GM19463 (cell line): ENCODE results near the gene SURF1.
"Not testable (repeated sequence)": the region's sequence is repeated elsewhere in the genome, so short reads cannot be mapped to it uniquely, and the experiment has no call there.

ENCODE experiments used
- ATAC-seq: cut with Tn5 transposase; IDR thresholded peaks from one replicate; pipeline ENCODE4 v1.9.1; 2021; ENCODE audit warnings: mild to moderate bottlenecking, moderate library complexity; ENCODE audit not compliant: unreplicated experiment

The SURF1 gene

DNA sequence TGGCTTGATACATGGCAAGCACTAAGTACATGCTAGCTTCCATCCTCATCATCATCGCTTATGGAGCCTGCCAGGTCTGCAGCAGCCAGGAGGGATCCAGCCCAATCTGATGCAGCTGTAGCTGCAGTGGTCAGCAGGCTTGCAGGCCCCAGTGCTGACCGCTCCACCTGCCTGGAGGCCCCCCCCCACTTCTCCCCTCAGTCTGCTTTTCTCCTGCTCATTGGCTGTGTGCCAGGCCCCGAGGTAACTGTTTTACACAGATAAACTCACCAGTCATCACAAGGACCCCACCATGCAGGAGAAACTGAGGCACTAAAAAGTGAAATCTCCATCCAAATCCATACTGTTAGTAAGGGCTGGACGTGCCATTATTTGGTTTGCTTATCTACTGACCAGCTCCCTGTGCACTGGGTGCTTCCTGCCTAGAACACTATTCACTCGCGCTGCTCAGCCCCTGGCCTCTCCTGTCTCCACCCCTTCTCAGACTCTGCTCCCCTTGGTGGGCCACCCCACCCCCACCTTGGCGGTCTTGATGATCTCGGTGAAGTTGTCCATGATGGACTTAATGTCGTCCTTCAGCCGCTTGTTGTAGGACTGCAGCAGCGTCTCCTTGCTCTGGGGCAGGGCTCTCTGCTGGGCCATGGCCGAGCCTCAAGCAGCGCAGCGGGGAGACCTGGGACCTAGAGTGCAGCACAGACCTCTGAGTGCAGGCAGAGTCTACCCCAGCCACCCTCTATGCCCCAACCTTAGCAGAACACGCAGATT, 10.1 kb downstream of the SURF1 start:
- ATAC-seq, result no peak

DNA sequence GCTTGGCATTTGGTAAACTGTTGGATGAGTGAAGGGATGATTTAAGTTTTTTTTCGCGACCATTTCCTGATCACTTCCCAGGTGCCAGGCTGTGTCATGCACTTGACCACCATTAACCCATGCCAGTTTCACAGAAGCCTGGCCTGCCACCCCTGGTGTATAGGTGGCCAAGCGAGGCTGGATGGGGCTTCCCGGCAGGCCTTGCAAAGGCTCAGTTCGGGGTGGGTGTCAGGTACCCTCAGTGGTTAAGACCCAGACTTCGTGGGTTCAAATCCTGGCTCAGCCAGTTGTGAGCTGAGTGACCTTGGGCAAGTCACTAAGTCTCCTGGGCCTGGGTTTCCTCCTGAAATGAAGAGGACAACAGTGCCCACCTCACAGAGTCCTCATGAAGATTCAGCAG, 10.7 kb downstream of the SURF1 start:
- no peak for ATAC-seq

DNA sequence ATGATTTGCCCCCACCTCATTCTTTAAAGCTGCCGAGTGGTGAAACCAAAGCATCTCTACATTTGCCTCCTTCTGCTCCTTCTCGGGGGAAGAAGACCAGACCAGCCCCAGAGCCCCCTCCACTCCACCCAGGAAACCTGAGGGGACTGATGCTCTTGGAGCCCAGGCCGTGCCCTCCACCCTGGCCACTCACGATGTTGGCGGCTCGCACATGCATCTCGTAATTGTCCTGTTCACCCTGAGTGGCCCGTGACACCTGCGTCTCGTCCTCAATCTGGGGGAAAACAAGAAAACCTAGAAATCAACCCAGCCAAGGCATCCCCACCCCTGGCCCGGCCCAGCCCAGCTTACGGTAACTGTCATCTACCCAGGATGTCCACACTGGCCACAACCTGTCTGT, 11.3 kb downstream of the SURF1 start:
- ATAC-seq, result no peak

DNA sequence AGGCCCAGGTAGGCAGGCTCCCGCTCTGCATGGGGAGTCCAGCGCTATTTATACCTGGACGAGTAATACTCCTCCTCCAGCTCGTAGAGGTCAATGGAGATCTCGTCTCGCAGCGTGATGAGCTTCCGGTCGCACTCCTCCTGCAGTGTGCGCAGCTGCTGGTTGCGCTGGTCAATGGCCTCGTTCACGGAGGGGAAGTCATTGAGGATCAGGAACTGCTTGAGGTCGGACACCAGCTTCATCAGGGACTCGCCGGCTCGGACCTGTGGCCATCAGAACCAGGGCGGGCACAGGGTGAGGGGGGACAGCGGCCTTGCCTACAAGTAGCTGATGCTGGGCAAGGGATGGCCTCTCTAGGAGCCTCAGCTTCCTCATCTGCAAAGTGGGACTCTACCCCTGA, 12.2 kb downstream of the SURF1 start:
- ATAC-seq, result no peak

DNA sequence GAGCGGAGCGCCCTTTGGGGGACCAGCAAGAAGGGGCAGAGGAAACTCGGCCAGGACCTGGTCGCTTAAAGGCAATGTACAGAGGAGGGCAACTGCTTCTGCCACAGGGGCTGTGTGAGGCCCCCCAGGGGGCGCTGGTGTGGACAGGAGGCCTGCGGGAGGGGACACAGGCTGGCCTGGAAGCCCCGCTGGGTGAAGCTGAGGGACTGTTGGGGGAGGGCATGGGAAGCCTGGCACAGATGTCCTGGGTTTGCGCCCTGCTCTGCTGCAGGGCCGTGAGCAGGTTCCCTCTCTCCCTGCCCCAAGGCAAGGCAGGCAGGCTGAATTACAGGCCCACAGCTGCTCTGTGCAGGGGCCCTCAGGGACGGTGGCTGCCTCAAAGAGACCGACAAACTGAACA, 13.7 kb downstream of the SURF1 start:
- ATAC-seq, result no peak

DNA sequence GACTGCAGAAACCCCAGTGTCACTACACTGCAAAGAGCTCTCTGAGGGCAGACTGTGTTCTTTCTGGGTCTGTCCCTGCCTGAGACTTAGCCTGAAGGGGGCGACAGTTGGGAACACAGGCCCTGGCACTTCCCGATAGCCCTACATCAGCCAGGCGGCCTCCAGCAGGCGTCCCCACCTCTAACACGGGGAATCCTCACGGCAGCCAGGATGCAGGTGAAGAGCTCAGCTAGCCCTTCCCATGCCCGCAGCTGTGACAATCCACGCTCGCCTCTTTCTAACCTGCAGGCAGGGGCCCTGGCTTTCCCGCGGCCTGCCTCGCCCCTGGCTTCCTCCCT, 14.2 kb downstream of the SURF1 start:
- ATAC-seq, result no peak

DNA sequence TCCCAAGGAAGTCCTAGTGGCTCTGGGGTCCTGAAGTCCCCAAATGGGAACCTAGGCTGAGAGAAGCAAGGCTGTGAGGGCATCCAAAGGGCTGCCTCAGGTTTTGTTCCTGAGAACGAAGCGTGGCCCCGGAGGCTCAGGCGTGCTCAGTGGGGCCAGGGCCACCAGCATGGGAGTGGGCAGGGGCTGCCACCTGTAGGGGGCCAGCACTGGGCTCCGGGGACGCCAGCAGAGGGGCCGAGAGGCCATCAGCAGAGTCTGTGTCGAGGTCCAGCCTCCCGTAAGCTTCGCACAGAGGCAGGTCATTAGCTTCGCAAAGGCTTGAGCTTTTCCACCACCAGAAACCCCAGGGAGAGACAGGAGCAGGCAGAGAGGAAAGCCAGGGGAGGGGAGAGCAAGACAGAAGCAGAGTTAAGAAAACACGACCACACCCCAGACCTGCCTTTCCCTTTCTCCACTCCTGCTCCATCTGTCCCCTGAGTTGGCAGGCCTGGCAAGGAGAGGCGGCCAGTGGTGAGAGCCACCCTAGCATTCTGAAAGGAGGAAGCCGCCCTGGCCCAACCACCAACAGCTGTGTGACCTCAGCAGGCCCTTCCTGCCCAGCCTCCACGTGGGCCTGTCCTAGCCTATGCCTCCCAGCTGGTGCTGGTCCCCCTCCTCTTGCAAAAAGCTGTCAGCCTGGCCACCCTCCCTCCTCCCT, 14.8 kb downstream of the SURF1 start:
- no peak for ATAC-seq

DNA sequence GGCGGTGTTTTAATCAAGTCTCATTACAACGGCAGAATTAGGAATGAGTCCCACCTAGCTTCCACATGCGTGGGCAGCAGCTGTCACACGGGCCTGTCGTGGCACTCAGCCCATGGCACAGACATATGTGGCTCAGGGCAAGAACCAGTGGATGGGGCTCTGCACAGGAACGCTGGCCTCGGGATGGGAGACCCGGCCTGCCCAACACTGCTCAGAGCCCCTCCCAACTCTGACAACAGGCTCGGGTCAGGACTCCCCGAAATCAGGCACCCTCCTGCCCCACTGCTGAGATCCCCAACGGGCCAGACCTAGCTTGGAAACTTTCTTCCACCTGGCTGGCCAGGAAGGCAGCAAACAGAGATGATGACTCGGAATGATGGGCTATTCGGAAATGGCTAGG, 15.4 kb downstream of the SURF1 start:
- no peak for ATAC-seq

DNA sequence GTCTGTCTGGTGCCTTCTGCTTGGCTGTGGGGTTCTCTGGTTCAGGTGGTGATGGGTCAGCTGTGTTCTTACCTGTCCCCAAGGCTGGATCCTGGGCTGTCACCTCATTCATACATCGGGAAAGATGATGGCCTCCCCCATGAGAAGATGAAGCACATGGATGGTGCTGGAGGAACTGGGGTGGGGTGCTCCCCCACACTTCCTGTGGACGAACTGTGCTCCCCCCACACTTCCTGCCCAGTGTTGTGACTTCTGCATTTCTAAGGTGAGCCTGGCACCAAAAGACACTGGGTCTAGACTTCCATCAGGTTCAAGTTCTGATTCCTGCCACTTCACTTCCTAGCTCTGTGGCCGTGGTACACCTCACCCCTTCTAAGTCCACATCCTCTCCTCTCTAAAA, 16.0 kb downstream of the SURF1 start:
- no peak for ATAC-seq

DNA sequence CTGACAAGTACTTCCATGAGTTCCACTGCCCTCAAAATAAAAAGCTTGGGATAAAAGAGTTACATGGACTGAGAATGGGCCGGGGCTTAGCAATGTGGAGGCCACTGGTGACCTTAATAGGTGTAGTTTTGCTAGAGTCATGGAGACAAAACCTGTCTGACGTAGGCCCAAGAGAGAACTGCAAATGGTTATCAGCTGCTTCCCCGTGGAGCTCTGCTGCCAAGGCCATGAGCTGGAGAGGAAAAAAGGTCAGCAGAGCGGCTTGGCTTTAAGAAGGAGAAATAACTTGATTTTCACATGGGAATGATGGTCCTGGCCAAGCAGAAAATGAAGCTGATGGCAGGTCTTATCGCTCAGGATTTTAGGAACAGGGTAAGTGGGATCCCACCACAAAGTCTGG, 16.6 kb downstream of the SURF1 start:
- ATAC-seq, result no peak

DNA sequence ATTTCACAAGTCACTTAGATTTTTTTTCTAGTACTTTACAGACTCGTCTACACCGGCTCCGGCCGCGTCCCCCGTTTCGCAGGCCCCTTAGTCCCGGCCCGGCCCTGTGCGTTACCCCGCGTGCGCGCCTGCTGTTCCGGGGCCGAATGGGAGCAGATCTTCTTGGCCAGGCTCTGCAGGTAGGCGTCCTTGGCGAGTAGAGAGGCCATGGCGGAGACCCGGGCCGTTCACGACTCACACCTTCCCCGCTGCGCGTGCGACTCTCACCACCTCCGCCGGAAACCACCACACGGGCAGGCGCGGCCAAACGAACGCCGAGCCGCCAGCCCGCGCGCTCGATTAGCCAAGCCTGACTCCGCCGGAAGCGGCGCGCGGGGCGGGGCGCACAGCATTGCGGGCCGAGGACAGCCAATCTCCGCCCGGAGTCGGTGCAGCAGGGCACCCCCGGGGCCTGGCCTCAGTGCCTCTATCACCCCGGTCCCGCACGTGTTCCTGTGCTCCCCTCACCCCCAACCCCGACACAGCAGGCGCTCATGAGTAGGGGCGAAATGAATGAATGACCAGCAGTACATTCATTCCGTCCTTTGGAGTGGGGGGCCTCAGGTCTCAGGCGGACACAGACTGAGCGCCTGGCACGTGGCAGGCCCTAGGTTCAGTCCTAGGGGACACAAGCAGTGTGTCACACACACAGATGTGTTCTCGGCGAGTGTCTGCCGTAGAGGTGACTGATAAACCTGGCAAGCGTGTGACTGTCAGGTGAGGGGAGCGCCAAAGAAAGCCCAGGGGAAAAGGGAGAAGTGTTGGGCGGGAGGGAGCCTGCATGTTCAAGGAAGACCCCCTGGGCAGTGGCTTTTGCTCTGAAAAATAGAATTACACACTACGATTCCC, 20.1 kb downstream of the SURF1 start, which contains the start of gene SURF6:
SURF6 (minus strand) TSS at position 265 of the 888 bp plus-strand sequence; CDS start at position 209, 56 bp downstream.
- ATAC-seq, result peak; percentile 88

DNA sequence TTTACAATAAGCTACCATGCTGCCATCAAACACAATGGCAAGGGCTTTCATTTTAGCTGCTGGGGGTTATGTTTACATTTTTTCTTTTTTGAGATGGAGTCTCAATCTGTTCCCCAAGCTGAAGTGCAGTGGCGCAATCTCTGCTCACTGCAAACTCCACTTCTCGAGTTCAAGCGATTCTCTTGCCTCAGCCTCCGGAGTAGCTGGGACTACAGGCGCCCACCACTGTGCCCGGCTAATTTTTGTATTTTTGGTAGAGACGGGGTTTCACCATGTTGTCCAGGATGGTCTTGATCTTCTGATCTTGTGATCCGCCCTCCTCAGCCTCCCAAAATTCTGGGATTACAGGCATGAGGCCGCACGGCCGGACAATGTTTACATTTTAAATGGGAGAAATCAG, 21.4 kb downstream of the SURF1 start:
- not testable (repeated sequence) for ATAC-seq

DNA sequence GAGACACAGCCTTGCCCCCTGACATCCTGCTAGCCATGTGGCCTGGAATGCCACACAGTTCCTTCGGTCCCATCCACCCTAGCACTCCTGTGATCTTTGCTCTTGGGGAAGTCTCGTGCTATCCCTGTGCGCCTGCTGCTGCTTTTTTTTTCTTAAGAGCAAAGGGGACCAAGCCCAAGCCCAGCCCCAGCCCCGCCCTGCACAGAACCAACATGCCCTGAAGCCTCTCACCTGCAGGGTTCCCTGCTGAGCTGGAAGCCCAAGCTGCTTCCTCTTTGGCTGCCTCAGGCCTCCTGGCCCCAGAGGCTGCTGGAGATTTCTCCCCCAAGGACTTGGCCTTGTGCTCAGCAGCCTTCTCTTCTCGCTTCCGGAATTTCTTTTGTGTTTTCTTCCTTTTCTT, 22.1 kb downstream of the SURF1 start:
- no peak for ATAC-seq

DNA sequence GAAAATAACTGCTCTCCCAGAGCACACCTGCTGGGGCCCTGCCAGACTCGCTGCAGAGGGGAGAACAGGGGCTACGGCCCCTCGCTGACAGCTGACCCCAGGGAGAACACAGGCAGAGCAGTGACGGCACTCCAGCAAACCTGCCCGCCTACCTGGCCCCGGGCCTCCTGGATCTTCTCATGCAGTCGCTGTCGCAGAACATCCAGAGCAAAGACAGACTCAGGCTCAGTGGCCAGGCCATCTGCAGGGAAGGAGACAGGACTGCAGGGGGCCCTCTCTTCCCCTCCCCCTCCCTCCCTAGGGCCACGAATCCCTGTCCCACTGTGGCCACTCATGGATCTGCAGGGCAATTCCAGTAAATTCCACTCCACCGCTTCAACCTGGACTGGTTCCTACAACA, 22.7 kb downstream of the SURF1 start:
- ATAC-seq, result no peak

DNA sequence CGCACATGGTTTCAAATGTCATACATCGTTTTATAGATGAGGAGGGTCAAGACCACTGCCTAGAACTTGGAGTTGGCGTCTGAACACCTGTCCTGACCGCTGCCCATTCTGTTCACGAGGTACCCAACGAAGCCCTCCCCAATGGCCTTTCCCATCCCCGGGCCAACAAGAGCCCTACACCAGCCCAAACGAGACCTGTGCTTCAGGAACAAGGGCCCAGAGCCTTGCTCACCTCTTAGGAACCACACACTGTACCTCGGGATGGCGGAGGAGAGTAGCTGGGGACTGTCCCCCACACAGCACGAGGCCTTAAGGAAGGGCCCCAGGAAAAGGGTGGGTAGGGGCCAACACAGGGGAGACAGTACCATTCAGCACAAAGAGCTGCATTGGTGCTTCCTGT, 23.3 kb downstream of the SURF1 start:
- no peak for ATAC-seq

DNA sequence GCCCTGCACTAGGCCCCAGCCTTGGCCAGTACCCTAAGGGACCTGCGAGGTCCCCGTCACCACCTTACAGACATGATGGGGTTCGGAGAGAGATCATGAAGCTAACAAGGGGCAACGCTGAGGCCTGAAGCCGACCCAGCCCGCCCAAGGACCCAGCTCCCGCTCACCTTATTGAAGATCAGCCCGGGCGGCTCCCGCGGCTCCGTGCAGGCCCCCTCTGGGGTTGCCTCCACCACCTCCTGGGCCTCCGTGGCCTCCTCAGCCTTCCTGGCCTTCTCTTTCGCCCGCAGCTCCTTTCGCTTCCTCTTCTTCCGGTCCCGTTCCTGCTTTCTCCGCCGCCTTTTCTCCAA, 23.9 kb downstream of the SURF1 start:
- no peak for ATAC-seq

DNA sequence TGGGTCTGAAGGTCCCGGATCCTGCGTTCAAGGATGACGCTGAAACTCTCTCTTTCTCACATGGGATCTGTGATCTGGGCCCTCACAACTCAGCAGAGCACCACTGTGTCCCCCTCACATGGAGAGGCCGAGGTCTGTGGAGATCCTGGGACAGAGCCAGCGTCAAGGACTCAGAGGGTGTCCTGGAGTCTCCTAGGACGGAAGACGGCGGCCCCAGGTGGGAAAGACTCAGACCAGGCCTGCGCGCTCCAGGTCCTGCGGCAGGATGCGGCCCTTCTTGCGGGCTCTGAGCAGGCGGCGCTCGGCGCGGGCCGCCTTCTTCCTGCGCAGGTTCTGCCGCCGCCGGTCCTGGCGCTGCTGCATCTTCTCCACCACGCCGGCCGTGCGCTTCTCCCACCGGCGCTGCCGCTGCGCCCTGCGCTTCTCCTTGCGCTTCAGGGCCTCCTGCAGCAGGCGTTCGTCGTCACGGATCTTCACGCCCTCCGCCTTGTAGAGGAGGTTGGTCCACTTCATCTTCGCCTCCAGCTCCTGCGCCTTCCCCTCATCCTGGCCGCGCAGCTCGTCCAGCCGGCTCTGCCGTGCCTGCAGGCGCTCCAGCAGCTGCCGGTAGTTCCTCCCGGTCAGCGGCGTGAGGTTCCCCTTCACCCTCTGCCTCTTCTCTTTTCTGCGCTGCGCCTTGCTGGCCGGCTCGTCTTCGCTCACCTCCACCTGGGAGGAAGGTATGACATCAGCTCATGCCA, 24.5 kb downstream of the SURF1 start:
- ATAC-seq, result no peak

DNA sequence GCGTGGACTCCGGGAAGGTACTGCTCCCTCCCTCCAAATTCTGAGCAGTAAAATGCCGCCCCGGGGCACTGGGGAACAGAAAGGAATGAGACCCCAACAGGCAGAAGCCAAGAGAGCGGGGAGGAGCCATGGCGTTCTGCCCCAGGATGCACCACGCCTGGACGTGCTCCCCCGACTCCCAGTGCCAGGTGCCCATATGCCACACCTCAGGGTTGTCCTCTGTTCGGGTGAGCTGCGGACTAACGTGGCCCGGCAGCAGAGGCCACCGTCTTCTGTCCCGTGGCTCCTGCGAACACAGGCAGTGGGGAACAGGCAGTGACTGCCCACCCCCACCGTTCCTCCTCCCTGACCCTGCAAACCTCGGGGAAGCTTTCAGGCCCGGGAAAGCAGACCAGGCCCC, 25.1 kb downstream of the SURF1 start:
- ATAC-seq, result no peak

DNA sequence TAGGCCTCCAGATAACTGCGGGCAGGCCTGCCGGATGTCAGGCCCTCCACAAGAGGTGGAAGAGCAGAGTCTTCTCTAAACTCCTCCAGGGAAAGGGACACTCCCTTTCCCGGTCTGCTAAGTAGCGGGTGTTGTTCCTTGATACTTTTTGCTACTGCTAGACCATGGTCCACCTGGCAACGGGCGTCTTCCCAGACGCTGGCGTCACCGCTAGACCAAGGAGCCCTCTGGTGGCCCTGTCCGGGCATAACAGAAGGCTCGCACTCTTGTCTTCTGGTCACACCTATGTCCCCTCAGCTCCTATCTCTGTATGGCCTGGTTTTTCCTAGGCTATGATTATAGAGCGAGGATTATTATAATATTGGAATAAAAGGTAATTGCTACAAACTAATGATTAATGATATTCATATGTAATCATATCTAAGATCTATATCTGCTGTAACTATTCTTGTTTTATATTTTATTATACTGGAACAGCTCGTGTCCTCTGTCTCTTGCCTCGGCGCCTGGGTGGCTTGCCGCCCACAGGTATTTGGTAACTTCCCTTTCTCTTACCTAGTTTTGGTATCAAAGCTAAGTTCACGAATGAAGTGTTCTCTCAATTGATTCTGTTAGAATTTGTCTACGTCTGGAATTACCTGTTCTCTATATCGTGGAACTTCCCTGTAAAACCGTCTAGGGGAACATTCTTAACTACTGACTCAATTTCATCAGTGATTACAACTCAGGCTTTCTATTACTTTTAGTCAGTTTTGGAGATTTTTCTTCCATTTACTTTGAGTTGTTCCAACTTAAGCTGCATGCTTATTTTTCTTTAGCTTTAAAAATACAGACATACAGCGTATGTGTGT, 26.8 kb downstream of the SURF1 start:
- not testable (repeated sequence) for ATAC-seq

DNA sequence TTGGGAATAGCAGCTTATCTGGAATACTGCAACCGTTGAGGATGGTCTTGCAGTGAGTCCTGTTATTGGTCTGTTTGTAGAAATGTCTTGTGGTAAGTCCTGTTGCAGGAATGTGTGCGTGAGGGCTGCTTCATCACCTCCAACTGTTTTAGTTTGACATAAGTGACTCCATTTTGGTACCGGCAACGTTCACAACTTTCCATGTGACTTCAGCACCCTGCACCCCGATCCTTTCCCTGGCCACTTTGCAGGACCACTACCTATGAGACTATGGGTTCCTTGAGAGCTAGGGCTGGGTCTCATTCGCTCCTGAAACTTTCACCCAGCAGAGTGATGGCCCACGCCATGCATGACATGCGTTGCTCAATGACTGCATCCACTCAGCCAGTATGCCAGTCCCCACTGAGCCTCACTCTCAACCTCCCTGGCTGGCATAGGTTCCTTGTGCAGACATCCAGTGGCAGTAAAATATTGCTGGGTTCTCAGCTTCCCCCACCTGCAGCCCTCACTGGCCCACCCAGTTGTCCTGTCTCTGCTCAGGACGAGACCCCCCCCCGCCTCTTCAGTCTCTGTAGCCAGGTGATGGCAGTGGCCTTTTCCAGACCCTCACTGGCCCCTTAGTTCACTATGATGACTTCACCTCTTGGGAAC, 28.3 kb downstream of the SURF1 start:
- ATAC-seq, result no peak
